ENCODE measurements around the gene ZFHX3. TPM values are rescaled to one million over a fixed set of nuclear protein-coding genes. Genes with fewer than 3 reads are reported as not detected.

The ZFHX3 gene
- total RNA-seq, 1 donor from 2014 or later = 34.8 TPM

DNA sequence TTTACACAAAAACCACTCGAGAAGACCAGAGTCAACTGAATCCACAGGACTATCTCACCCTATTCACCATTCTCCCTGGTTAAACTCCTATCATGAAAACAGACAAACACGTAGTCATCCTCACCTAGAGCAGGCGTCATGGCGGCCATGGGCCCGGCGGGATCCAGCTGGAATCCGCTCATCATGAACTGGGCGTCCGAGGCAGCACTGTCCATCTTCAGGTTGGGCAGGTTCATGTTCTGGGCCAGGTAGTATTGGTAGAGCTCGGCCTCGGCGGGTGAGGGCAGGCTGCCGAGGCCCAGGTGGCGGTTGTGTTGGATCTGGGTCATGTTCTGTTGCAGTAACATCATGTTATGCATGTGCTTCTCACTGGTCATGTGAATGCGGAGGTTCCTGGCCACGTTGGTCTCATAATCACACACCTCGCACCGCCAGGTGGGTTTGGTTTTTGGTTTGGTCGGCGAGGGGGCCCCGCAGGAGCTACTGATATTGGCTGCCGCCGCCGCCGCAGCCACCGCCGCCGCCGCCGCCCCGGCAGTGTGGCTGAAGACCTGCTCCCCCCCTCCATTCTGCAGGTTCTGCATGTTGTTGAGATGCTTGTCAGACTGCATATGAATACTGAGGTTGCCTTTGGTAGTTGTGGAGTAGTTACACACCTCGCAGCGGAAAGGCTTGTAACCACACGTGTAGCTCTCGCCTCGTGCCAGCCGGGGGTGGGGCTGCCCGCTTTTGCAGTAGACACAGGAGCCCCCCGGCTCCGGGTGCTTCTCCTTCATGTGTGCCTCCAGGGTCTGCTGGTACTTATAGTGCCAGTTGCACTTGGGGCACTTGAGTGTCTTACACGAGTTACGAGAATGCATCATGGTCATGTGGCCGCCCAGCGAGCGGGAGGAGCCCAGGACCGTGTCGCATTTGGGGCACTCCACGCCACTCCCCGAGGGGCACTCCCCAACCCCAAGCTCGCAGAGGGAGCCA, 90.3 kb downstream of the ZFHX3 start:
- H3K9me3 ChIP-seq = no peaks in the 10 kb centered on the region
- H3K36me3 ChIP-seq = peaks cover 26 to 34% of the 10 kb centered on the region in 2 donors
- intact Hi-C loops (cut with DNase I) = no loop called here
- peaks cover 0 to 2% of the 10 kb centered on the region in 2 donors for H3K4me1 ChIP-seq
- TF ChIP-seq, protein P1, sequence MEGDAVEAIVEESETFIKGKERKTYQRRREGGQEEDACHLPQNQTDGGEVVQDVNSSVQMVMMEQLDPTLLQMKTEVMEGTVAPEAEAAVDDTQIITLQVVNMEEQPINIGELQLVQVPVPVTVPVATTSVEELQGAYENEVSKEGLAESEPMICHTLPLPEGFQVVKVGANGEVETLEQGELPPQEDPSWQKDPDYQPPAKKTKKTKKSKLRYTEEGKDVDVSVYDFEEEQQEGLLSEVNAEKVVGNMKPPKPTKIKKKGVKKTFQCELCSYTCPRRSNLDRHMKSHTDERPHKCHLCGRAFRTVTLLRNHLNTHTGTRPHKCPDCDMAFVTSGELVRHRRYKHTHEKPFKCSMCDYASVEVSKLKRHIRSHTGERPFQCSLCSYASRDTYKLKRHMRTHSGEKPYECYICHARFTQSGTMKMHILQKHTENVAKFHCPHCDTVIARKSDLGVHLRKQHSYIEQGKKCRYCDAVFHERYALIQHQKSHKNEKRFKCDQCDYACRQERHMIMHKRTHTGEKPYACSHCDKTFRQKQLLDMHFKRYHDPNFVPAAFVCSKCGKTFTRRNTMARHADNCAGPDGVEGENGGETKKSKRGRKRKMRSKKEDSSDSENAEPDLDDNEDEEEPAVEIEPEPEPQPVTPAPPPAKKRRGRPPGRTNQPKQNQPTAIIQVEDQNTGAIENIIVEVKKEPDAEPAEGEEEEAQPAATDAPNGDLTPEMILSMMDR (IDR thresholded peaks at IDR 0.05) = no peak
- no peak for DNase-seq (ENCODE audit: low spot score in 2 of 2)
- H3K27me3 ChIP-seq = no peaks in the 10 kb centered on the region
- H3K4me3 ChIP-seq = no peak overlapping the region
- H3K27ac ChIP-seq = peak overlapping the region; percentile 46 to 53

DNA sequence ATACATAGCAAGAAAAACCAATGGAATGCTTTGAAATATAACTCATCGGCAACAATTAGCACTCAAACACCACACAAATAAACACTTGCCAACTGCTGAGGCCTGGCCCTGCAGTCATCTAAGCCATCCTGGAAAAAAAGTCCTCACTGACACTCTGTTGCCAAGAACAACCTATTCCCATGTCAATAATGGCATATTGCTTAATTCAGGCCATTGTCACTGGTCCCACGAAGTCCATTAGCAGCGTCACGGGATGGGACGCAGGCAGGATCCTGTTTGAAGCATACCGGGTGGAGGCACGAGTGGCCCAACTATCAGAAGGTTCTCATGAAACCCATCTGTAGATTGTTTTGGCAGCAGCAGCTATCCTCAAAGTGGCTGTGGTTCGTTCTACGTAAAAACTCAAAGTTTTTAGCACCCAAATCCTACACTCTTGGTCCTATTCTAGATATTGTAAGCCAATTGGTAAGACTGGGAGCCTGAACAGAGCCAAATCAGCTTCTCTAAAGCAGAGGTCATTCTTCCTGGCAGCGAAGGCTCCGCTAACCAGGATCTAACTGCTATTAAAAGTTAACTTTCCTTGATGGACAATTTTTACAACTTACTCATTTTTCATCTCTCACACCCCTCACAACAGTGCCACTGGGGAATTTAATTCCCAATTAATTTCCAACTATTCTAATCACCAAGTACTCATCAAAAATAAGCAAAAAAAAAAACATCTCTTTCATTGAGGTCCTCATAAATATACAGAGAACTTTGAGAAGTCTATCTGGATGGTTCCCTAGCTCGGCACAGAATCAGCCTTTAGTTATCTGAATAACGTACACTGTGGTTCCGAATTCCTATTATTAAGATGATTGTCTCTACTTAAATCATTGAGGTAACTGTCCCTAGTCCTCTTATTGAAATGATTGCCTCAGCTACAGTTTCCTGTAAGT, 91.5 kb downstream of the ZFHX3 start:
- TF ChIP-seq, protein P1 (IDR thresholded peaks at IDR 0.05) = no peak
- Histone ChIP-seq H3K27me3 (no peaks in the 10 kb centered on the region), H3K36me3 (peaks cover 26 to 34% of the 10 kb centered on the region in 2 donors), H3K9me3 (no peaks in the 10 kb centered on the region), H3K27ac (peak overlapping the region; percentile 46 to 53), H3K4me3 (no peak overlapping the region), H3K4me1 (peaks cover 0 to 11% of the 10 kb centered on the region in 2 donors)
- intact Hi-C loops (cut with DNase I) = no loop called here
- no peak for DNase-seq (ENCODE audit: low spot score in 2 of 2)

DNA sequence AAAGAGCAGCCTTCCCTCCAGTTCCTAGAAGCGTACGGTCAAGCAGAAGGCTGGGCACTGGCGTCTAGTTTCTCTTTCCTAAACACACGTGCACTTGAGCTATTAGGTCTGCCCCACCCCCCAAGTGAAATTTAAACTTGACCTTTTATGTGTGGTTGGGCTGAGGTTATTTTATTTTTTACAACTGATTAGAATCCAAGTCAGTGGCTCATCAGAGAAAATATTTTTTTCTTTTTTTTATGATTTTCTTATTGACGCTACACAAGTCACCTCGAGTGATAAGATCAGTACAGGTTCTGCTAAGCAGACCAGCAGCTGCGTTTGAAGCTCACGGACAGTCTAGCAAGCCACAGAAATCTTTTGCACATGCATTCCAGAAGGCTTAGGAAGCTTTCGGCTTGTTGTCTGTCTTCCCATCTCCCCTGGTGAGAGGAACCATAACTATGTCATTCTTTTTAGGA, 95.1 kb downstream of the ZFHX3 start:
- TF ChIP-seq, protein P1 (IDR thresholded peaks at IDR 0.05) = no peak
- H3K36me3 ChIP-seq = peaks cover 21 to 29% of the 10 kb centered on the region in 2 donors
- no peaks in the 10 kb centered on the region for H3K9me3 ChIP-seq
- no peak for DNase-seq (ENCODE audit: low spot score in 2 of 2)
- intact Hi-C loops (cut with DNase I) = no loop called here
- H3K4me1 ChIP-seq = peaks cover 0 to 16% of the 10 kb centered on the region in 2 donors
- H3K27me3 ChIP-seq = no peaks in the 10 kb centered on the region
- H3K4me3 ChIP-seq = peak overlapping the region in 1 of 2 donors; percentile 43
- peak overlapping the region; percentile 56 to 59 for H3K27ac ChIP-seq

DNA sequence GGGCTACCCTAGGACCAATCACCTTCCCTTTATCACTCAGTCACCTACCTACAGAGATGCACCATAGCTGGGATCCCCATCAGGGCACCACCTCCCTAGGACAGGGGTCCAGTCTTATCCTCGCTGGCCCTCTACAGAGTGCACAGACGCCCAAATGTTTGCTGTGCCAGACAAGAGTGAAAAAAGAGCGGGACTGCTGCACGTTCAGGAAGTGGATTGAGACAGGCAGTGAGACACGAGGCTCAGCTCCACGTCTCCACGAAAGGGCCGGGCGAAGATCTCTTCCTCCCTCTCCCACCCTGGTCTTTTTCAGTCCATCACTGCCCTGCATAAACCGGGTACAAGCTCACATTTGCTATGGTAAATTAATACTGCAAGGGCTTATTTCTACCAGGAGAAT, 95.5 kb downstream of the ZFHX3 start:
- H3K9me3 ChIP-seq = no peaks in the 10 kb centered on the region
- H3K4me3 ChIP-seq = peak overlapping the region in 1 of 2 donors; percentile 43
- no peaks in the 10 kb centered on the region for H3K27me3 ChIP-seq
- H3K27ac ChIP-seq = peak overlapping the region; percentile 56 to 59
- intact Hi-C loops (cut with DNase I) = no loop called here
- DNase-seq (ENCODE audit: low spot score in 2 of 2) = no peak
- TF ChIP-seq, protein P1 (IDR thresholded peaks at IDR 0.05) = no peak
- H3K36me3 ChIP-seq = peaks cover 16 to 25% of the 10 kb centered on the region in 2 donors
- H3K4me1 ChIP-seq = peaks cover 0 to 17% of the 10 kb centered on the region in 2 donors

DNA sequence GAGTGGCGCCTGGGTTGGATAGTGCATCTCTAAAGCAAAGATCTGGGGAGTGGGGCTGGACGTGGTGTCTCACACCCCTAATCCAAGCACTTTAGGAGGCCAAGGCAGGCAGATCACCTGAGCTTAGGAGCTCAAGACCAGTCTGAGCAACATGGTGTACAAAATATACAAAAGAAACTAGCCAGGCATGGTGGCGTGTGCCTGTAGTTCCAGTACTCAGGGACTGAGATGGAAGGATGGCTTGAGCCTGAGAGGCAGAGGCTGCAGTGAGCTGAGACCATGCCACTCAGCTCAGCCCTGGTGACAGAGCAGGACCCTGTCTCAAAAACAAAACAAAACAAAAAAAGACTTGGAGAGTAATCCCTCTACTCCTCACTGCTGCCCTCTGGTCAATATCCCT, 96.0 kb downstream of the ZFHX3 start:
- peaks cover 0 to 21% of the 10 kb centered on the region in 2 donors for H3K4me1 ChIP-seq
- H3K27me3 ChIP-seq = no peaks in the 10 kb centered on the region
- no peak overlapping the region for H3K4me3 ChIP-seq
- no peaks in the 10 kb centered on the region for H3K9me3 ChIP-seq
- DNase-seq (ENCODE audit: low spot score in 2 of 2) = no peak
- intact Hi-C loops (cut with DNase I) = no loop called here
- peaks cover 14 to 20% of the 10 kb centered on the region in 2 donors for H3K36me3 ChIP-seq
- peak overlapping the region; percentile 56 to 59 for H3K27ac ChIP-seq
- TF ChIP-seq, protein P1 (IDR thresholded peaks at IDR 0.05) = no peak
